Measurements from ENCODE around the gene MBD3L2.
"Not testable (repeated sequence)": the region's sequence is repeated elsewhere in the genome, so short reads cannot be mapped to it uniquely, and the experiment has no call there.

MBD3L2 gene

DNA sequence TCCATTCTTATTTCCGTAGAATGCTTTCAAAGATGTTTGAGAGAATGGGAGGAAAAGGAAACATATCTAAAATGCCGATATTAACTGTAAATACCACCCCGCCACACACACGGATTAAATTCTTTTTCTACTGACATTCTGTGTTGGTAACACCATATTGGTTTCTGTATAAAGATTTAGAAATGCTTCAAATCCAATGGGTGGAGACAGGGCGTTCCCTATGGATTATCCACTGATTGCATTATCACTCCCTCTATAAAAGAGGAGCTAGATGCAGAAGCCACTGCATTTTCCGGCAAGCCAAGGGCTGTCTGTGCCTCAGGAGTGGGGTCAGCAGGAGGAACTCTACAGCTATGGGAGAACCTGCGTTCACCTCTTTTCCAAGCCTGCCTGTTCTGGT lies at the start of gene MBD3L2:
MBD3L2 (plus strand) TSS at position 301 of the 400 bp plus-strand sequence; CDS start at position 354, 53 bp downstream.
- DNase-seq, result not testable (repeated sequence)

DNA sequence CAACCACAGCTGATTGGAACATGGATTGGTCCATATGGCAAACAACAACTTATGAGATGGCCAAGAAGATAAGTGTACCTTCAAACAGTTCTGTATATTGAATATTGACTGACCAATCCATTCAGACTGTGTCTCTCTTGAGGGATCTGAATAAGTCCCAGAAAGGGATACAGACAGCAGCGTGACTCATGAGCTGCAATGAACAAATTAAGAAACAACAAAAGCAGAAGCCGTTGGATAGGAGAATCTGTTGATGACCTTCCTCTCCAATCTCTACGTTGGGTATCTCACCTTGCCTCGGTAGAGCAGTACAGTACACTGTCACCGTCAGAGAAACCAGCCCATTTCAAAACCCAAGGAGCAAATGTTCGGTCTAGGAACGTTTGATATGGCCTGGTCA lies 49.2 kb upstream of the MBD3L2 start:
- no peak for DNase-seq

DNA sequence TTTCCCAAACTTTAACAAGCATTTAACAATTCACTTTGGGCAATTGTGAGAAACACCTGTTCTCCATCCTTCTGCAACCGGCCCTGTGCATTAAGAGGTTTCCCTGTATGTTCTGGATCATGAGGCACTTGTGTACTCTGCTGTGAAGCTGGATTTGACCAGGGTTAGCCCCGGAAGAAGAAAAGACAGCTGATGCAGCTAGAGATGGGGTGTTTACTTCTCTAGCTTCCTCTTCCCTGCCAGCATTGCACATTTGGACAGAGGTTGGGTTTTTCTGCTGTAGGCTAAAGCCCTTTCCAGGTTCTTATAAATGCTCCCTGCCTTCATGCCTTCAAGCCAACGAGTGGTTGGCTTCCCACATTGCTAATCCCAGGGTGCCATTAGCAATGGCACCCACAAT lies 48.8 kb upstream of the MBD3L2 start:
- no peak for DNase-seq

- no peak for DNase-seq
These were observed 48.3 kb upstream of the MBD3L2 start for GRCh38 chr19:7000816-7001215.

GRCh38 chr19:7004313-7004931 lies 44.7 kb upstream of the MBD3L2 start:
- no peak for DNase-seq

DNA sequence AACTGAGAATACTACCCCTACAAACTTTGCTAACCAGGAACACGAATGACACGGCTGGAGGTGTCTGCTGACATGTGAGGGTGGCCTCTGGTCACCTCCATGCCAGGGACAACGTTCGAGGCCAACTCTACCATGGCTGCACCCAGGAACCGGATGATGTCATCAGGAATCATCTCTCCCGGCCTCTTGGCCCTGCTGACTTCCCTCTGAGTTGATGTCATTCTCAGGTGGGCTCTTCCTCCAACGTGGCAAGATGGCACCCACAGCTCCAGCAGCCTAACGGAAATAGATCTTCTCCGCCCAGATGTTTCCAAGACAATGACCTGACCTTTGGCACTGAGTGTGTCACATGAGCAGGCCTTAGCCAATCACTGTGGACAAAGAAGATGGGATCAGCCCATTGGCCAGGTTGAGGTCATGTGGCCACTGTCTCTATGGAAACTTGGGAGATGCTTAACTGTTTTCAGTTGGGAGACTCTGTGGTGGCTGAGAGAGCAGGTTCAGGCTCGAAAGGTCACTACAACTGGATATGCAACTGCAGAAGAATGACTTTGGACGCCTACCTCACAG lies 42.9 kb upstream of the MBD3L2 start:
- no peak for DNase-seq

GRCh38 chr19:7007859-7008258 lies 41.3 kb upstream of the MBD3L2 start:
- DNase-seq, result no peak

GRCh38 chr19:7010722-7011593 lies 38.2 kb upstream of the MBD3L2 start:
- DNase-seq, result no peak

DNA sequence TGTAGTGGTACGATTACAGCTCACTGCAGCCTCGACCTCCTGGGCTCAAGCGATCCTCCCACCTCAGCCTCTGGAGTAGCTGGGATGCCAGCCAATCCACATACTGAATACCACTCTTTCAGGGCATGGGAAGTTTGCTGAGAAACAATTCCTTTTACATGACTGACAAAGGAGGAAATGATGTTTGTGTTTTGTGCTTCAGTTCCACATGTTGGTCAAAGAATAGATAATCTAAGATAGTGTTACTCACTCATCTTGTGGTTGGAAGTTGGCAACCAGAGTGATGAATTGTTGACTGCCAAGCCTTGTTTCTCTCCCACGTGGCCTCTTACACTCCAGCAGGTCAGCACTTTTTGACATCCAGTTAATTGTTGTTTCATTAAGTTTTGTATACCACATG lies 35.4 kb upstream of the MBD3L2 start:
- no peak for DNase-seq

GRCh38 chr19:7018828-7019227 lies 30.3 kb upstream of the MBD3L2 start:
- DNase-seq, result no peak

- not testable (repeated sequence) for DNase-seq
These were observed 27.8 kb upstream of the MBD3L2 start, which contains the start of gene MBD3L2B for GRCh38 chr19:7021331-7021730. Gene MBD3L2B (minus strand): TSS chr19:7021431. CDS start chr19:7021397, 34 bp downstream.

GRCh38 chr19:7028790-7029189 lies 20.3 kb upstream of the MBD3L2 start:
- DNase-seq, result not testable (repeated sequence)

- not testable (repeated sequence) for DNase-seq
These were observed 18.8 kb upstream of the MBD3L2 start, which contains the start of gene MBD3L5 for GRCh38 chr19:7030278-7030677. Gene MBD3L5 (plus strand): TSS chr19:7030578. CDS start chr19:7030612, 34 bp downstream.

- DNase-seq, result not testable (repeated sequence)
These were observed 9.0 kb upstream of the MBD3L2 start, which contains the start of gene MBD3L4 for GRCh38 chr19:7040079-7040478. Gene MBD3L4 (minus strand): TSS chr19:7040179. CDS start chr19:7040144, 35 bp downstream.

- DNase-seq, result not testable (repeated sequence)
These were observed 7.6 kb upstream of the MBD3L2 start for GRCh38 chr19:7041563-7041962.

DNA sequence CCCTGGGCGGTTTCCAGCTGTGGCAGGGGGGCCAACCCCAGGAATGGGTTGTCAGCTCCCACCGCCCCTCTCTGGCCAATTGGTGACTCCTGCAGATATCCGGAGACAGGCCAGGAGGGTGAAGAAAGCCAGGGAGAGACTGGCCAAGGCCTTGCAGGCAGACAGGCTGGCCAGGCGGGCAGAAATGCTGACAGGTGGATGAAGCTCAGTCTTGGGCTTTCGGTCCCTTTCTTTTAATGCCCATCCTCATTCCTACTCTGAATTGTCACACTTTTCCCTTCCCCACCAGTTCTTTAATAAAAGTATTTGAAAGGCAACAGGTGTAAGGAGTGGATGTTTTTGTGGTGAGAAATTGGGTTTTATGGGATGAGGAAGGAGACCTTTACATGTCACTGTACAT lies 2.3 kb downstream of the MBD3L2 start:
- not testable (repeated sequence) for DNase-seq

DNA sequence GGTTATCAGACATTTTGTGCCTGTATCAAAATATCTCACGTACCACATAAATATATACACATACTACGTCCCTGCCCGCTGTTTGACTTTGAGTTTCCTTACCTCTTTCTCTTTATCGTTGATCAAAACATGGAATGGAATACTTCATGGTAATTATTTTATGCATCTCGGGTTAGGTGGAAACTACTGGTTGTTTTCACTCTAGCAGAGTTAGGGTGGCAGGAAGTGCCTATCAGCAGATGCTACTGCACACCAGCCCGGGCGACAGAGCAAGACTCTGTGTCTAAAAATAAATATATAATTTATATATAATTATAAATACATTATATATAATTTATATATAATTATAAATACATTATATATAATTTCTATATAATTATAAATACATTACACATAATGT lies 3.8 kb downstream of the MBD3L2 start:
- not testable (repeated sequence) for DNase-seq

DNA sequence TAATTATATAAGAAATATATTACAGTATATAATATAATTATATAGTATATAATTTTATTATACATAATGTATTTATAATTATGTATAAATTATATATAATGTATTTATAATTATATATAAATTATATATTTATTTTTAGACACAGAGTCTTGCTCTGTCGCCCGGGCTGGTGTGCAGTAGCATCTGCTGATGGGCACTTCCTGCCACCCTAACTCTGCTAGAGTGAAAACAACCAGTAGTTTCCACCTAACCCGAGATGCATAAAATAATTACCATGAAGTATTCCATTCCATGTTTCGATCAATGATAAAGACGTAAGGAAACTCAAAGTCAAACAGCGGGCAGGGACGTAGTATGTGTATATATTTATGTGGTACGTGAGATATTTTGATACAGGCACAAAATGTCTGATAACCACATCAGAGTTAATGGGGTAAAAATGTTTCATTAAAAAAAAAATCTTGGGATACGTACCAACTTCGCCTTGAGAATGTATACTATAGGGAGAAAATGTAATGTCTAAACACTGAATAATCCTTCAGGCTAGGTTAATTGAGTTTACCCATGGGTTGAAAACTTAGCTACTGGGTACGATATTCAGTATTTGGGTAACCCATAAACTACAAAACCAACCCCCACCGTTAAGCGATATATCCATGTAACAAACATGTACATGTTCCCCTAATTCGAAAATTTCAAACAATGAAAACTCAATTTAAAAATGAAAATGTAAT lies 5.7 kb downstream of the MBD3L2 start:
- not testable (repeated sequence) for DNase-seq

DNA sequence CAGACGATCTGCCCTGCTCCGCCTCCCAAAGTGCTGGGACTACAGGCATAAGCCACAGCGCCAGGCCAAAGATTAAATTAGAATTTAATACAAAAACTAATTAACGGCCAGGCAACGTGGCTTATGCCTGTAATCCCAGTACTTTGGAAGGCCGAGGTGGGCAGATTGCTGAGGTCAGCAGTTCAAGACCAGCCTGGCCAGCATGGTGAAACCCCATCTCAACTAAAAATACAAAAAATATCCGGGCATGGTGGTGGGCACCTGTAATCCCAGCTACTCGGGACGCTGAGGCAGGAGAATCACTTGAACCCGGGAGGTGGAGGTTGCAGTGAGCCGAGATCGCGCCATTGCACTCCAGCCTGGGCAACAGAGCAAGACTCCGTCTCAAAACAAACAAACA lies 6.6 kb downstream of the MBD3L2 start:
- not testable (repeated sequence) for DNase-seq

- DNase-seq, result not testable (repeated sequence)
These were observed 7.2 kb downstream of the MBD3L2 start for GRCh38 chr19:7056371-7056770.

DNA sequence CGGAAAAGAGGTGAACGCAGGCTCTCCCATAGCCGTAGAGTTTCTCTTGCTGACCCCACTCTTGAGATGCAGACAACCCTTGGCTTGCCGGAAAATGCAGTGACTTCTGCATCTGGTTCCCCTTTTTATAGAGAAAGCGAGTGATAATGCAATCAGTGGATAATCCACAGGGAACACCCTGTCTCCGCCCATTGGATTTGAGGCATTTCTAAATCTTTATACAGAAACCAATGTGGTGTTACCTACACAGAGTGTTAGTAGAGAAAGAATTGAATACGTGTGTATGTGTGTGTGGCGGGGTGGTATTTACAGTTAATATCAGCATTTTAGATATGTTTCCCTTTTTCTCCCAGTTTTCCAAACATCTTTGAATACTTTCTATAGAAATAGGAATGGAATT lies 9.5 kb downstream of the MBD3L2 start, which contains the start of gene MBD3L3:
MBD3L3 (minus strand) TSS at position 101 of the 400 bp plus-strand sequence; CDS start at position 30, 71 bp downstream.
- not testable (repeated sequence) for DNase-seq

DNA sequence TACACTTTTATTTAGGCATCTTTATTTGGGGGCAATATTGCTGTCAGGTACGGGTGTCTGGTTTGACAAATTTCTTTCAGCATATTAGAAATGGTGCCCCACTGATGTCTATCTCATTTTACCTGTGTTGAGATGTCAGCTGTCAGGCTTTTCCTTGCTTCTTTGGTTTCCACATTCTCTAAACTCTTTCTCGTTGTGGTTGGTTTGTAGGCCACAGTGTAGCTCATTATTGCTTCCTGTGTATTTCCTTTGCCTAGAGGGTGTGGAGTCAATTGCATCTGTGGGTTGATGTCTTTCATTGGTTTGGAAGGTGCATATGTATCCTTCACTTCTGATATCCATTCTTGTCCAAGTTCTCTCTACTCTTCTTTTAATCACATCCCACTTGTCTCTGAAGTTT lies 10.9 kb downstream of the MBD3L2 start:
- not testable (repeated sequence) for DNase-seq
